K562 (cell line): ENCODE measurements around the gene APOO. TPM values are rescaled to one million over a fixed set of nuclear protein-coding genes. Genes with fewer than 3 reads are reported as not detected.

Experiments used
- ATAC-seq: fragments of 200-7000 bp; cut with Tn5 transposase; 3 replicates; pipeline ENCODE4 v1.9.1; 2020; ENCODE audit warnings: moderate library complexity
- BruUV-seq: library from RNA; stranded (reverse); fragments of 400-500 nt; replicated peaks from 2 replicates; lab custom pipeline; 2021; lab: Mats Ljungman, UMichigan
- CTCF ChIA-PET: fragments of 300-600 bp; formaldehyde crosslinking; extraction: SDS; loops from one replicate; lab custom pipeline; 2021; ENCODE audit warnings: low intra/inter-chr PET ratio; lab: Yijun Ruan, JAX
- POLR2A ChIA-PET: fragments of 300-600, 350-650 bp; sonication (Branson Sonifier 250); formaldehyde crosslinking; extraction: SDS; loops from one replicate; lab custom pipeline; 2021; ENCODE audit warnings: antibody characterized with exemption, inconsistent platforms; lab: Yijun Ruan, JAX
- DNase-seq, 4 experiments: peaks; one replicate each; pipeline versions ENCODE4 v3.0.0 to v3.0.0-alpha.2; 2011 to 2018; ENCODE audit warnings: low spot score in 3 of 4, mixed read lengths in 3 of 4; ENCODE audit errors: extremely low read depth in 1 of 4
- FAIRE-seq: peaks from 2 replicates; lab custom pipeline; 2011; peaks lifted over from hg19 to GRCh38; lab: Jason Lieb, UNC
- H2AFZ ChIP-seq: 2 replicates; pipeline ENCODE4 v1.6.0; 2011; ENCODE audit warnings: low read depth, low read length, control low read depth, inconsistent platforms
- H3K27ac ChIP-seq: fragments of 200-600 bp; 3 replicates; pipeline ENCODE4 v1.8.0; 2011; ENCODE audit warnings: low read depth, mild to moderate bottlenecking, control low read depth, inconsistent platforms, low read length, moderate library complexity, mixed read lengths; ENCODE audit errors: extremely low read depth
- H3K27me3 ChIP-seq, 2 experiments: fragments of 300-600 bp in 1 of 2; 2 replicates in 1 of 2; 3 replicates in 1 of 2; pipeline versions ENCODE4 v1.6.0 to v1.8.0; 2011; ENCODE audit warnings: inconsistent platforms in 2 of 2, low read length in 2 of 2, mild to moderate bottlenecking in 1 of 2, mixed read lengths in 1 of 2, moderate library complexity in 1 of 2; ENCODE audit not compliant: control insufficient read depth in 2 of 2, insufficient read depth in 2 of 2
- H3K36me3 ChIP-seq: fragments of 300-600 bp; 3 replicates; pipeline ENCODE4 v1.8.0; 2011; ENCODE audit warnings: mild to moderate bottlenecking, low read length, inconsistent platforms; ENCODE audit not compliant: control insufficient read depth, insufficient read depth
- H3K4me1 ChIP-seq, 2 experiments: fragments of 200-600 bp in 1 of 2; replicated peaks in 1 of 2; 2 replicates in 1 of 2; 3 replicates in 1 of 2; pipeline versions ENCODE4 v1.5.1 to v1.8.0; 2011; ENCODE audit warnings: inconsistent platforms in 2 of 2, low read length in 2 of 2, mild to moderate bottlenecking in 1 of 2, mixed read lengths in 1 of 2, moderate library complexity in 1 of 2; ENCODE audit not compliant: control insufficient read depth in 2 of 2, insufficient read depth in 2 of 2
- H3K4me2 ChIP-seq: 2 replicates; pipeline ENCODE4 v1.6.1; 2011; ENCODE audit warnings: low read length, control low read depth, inconsistent platforms, mixed read lengths; ENCODE audit not compliant: insufficient read depth
- H3K4me3 ChIP-seq: fragments of 200-600 bp; sonication (generic), shearing (Covaris generic); 2 replicates; pipeline ENCODE4 v1.5.1; 2016; ENCODE audit warnings: control low read depth, inconsistent platforms
- H3K79me2 ChIP-seq: fragments of 200-600 bp; 3 replicates; pipeline ENCODE4 v1.8.0; 2011; ENCODE audit warnings: low read length, inconsistent platforms; ENCODE audit not compliant: control insufficient read depth, insufficient read depth
- H3K9ac ChIP-seq, 2 experiments: 2 replicates each; pipeline versions ENCODE4 v1.6.0 to v1.6.1; 2011; ENCODE audit warnings: low read depth in 2 of 2, low read length in 2 of 2, control low read depth in 1 of 2, inconsistent platforms in 1 of 2, mild to moderate bottlenecking in 1 of 2, mixed read lengths in 1 of 2; ENCODE audit not compliant: insufficient read depth in 1 of 2
- H3K9me1 ChIP-seq: one replicate; pipeline ENCODE4 v1.6.0; 2011; ENCODE audit warnings: inconsistent platforms, mild to moderate bottlenecking, low read length, moderate library complexity; ENCODE audit not compliant: control insufficient read depth, insufficient read depth
- H3K9me3 ChIP-seq: replicated peaks from 2 replicates; pipeline ENCODE4 v1.5.1; 2011; ENCODE audit warnings: low read depth, low read length, inconsistent platforms; ENCODE audit not compliant: control insufficient read depth, insufficient read depth
- H4K20me1 ChIP-seq: replicated peaks from 2 replicates; pipeline ENCODE4 v1.6.1; 2011; ENCODE audit warnings: low read length, inconsistent platforms, mixed read lengths; ENCODE audit not compliant: control insufficient read depth, insufficient read depth
- ATF7 ChIP-seq: fragments of 450-650 bp; IDR thresholded peaks from 2 replicates; pipeline ENCODE4 v1.7.1; 2014; ENCODE audit warnings: mild to moderate bottlenecking, moderate library complexity
- BRCA1 ChIP-seq, 2 experiments: fragments of 450-650 bp in 1 of 2; sonication (generic) in 1 of 2; formaldehyde crosslinking in 1 of 2; IDR thresholded peaks; 2 replicates each; pipeline versions ENCODE4 v1.5.0 to v1.6.1; 2017 to 2020; ENCODE audit warnings: mild to moderate bottlenecking in 1 of 2, missing genetic modification reagents in 1 of 2
- BRD9 ChIP-seq: fragments of 450-650 bp; IDR thresholded peaks from 2 replicates; pipeline ENCODE4 v1.6.1; 2018; ENCODE audit warnings: low read depth; ENCODE audit not compliant: partially characterized antibody
- CHD4 ChIP-seq: fragments of 200-600 bp; sonication (generic); IDR thresholded peaks from 3 replicates; pipeline ENCODE4 v1.6.1; 2012; ENCODE audit warnings: low read depth, mild to moderate bottlenecking, mixed read lengths, low read length, inconsistent platforms; ENCODE audit not compliant: insufficient read depth, insufficient replicate concordance, poor library complexity, severe bottlenecking
- FOXM1 ChIP-seq, 2 experiments: fragments of 450-650 bp in 1 of 2; sonication (generic) in 1 of 2; formaldehyde crosslinking in 1 of 2; IDR thresholded peaks; 2 replicates each; pipeline versions ENCODE4 v1.6.1 to v1.9.0; 2017 to 2022; ENCODE audit warnings: low read depth in 2 of 2, mild to moderate bottlenecking in 2 of 2, missing genetic modification reagents in 1 of 2, moderate library complexity in 1 of 2
- NUFIP1 ChIP-seq: fragments of 450-650 bp; IDR thresholded peaks from 2 replicates; pipeline ENCODE4 v1.6.1; 2018; ENCODE audit not compliant: partially characterized antibody
- RAD51 ChIP-seq: fragments of 450-650 bp; IDR thresholded peaks from 2 replicates; pipeline ENCODE4 v1.7.1; 2016; ENCODE audit warnings: low read depth, mild to moderate bottlenecking, borderline replicate concordance
- TEAD1 ChIP-seq, 2 experiments: fragments of 450-650 bp in 1 of 2; sonication (generic) in 1 of 2; formaldehyde crosslinking; IDR thresholded peaks; 2 replicates each; pipeline versions ENCODE4 v1.4.0 to v1.8.0; 2020 to 2022; ENCODE audit warnings: mild to moderate bottlenecking in 2 of 2, missing genetic modification reagents in 1 of 2
- ZNF232 ChIP-seq: sonication (generic); formaldehyde crosslinking; IDR thresholded peaks from 2 replicates; pipeline ENCODE4 v1.8.0; 2022; ENCODE audit warnings: mild to moderate bottlenecking, missing genetic modification reagents
- ZNF384 ChIP-seq: IDR thresholded peaks from 2 replicates; pipeline ENCODE4 v1.6.1; 2012; ENCODE audit warnings: low read depth, low read length, improper control_type of control experiment
- WGBS: fragments of 100-300 bp; shearing (Covaris generic); methylation state at CpG from one replicate; pipeline ENCODE4 v1.1.6; 2016; ENCODE audit warnings: low coverage, mixed read lengths; ENCODE audit not compliant: insufficient coverage; ENCODE audit errors: missing lambda C conversion rate; 5-methylcytosine and 5-hydroxymethylcytosine counted together
- in situ Hi-C: fragments of 300-500 bp; cut with MboI; formaldehyde crosslinking; loops from 4 replicates; pipeline ENCODE4 v1.15.0; 2018; ENCODE audit warnings: inconsistent platforms, mixed read lengths
- intact Hi-C: fragments of 100-400 bp; cut with micrococcal nuclease; formaldehyde crosslinking; loops from 2 replicates; pipeline ENCODE4 v1.14.2; 2022
- polyA plus RNA-seq, 8 experiments: library from polyadenylated mRNA; depleted of rRNA in 4 of 8; stranded (reverse) in 5 of 8; unstranded in 3 of 8; fragments of >200 nt; fragmentation: Nextera tagmentation in 2 of 8; fragmentation: Illumina TruSeq in 1 of 8; extraction: Ambion mirVana in 2 of 8; extraction: Trizol in 1 of 8; gene quantifications; 2 replicates each; pipeline versions ENCODE4 v1.2.1 to v1.2.3, GENCODE V29; 2011 to 2014; ENCODE audit warnings: inconsistent platforms in 1 of 8, missing spikeins in 1 of 8
- total RNA-seq, 7 experiments: library from RNA; depleted of rRNA in 6 of 7; stranded (reverse); fragments of >200 nt in 6 of 7; fragmentation: Illumina TruSeq in 2 of 7; extraction: Trizol in 2 of 7; gene quantifications; 2 replicates each; pipeline versions ENCODE4 v1.2.1 to v1.2.3, GENCODE V29; 2011 to 2021; ENCODE audit warnings: low replicate concordance in 1 of 7

The APOO gene
- total and polyA plus RNA-seq, 9 of the 15 experiments (the other 6 are each of a cell fraction or from before 2014, with no cell fraction given) = 37.3 to 76.4 (median 60.8) TPM

DNA sequence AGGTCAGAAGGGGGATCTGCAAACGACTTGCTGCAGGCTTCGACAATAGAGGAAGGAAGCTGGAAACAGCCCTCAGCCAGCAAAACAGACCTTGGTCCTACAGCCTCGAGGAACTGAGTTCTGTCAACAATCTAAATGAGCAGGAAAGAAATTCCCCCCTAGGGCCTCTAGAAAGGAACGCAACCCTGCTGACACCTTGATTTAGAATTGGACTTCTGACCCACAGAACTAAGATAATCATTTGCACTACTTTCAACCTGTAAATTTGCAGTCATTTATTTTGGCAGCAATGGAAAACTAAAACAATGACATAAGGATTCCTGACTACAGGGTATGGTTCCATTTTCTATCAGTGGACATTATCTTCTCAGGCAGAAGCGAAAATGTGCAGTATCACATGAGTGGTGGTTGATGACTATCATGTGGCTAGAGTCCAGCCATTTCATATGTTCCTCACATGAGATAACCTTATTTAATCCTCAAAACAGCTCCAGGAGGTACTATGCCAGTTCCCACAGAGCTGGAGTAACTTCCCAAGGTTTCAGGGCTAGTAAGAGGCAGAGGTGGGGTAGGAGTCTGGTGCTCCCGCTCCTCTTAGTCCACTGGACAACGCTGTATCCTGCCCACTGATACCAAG is 63.1 kb downstream of the APOO start (continued):
- no peak for TF ChIP-seq ZNF384
- no peak for TF ChIP-seq CHD4
- TF ChIP-seq NUFIP1 = no peak
- peak in 1 of 2 experiments; percentile 84; a peak in 2 of 4 replicates for TF ChIP-seq TEAD1 (CRISPR knock-in tag; IDR thresholded peaks at IDR 0.05)
- no peak for TF ChIP-seq ZNF232 (CRISPR knock-in tag)
- TF ChIP-seq ATF7 = peak; percentile 78
- TF ChIP-seq FOXM1 (IDR thresholded peaks at IDR 0.05; ENCODE audit: low read depth) = peak; percentile 20; the same call in 1 of the 2 replicates
- no peak for TF ChIP-seq FOXM1 (CRISPR knock-in tag; IDR thresholded peaks at IDR 0.05; ENCODE audit: low read depth)
- peak; percentile 62 for TF ChIP-seq BRD9
- TF ChIP-seq RAD51 = no peak; the same call in 1 of the 2 replicates

DNA sequence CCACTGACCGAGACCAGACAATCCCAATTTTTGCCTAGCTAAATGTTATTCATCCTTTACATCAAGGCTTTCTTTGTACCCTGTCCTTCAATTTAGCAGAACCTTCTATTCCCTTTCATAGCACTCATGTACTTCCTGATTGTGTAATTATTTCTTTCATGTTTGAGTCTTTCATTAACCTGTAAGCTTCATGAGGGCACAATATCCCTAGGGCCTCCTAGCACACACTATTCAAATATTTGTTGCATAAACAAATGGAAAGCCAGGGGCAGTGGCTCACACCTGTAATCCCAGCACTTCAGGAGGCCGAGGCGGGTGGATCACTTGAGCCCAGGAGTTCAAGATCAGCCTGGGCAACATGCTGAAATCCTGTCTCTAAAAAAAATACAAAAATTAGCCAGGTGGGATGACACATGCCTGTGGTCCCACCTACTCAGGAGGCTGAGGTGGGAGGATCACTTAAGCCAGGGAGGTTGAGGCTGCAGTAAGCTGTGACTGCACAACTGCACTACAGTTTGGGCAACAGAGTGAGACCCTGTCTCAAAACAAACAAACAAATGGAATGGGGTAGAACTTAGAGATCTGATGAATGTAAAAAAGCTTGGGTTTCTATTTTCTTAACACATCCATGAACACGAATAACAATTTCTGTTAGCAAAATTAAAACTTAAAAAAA is 65.8 kb downstream of the APOO start:
- in situ Hi-C loops = no loop called here
- ATAC-seq = no peak
- Histone ChIP-seq H2AFZ (no peak overlapping the region), H4K20me1 (no peaks in the 10 kb centered on the region), H3K9me3 (no peaks in the 10 kb centered on the region), H3K27me3 (no peaks in the 10 kb centered on the region), H3K36me3 (no peaks in the 10 kb centered on the region), H3K9me1 (no peaks in the 10 kb centered on the region), H3K9ac (no peak overlapping the region), H3K79me2 (no peaks in the 10 kb centered on the region), H3K4me3 (no peak overlapping the region), H3K4me2 (no peak overlapping the region), H3K4me1 (peaks cover 8 to 18% of the 10 kb centered on the region in 2 experiments; a peak in 4 of 5 replicates), H3K27ac (no peak overlapping the region)
- ChIA-PET POLR2A (no interaction called here), CTCF (no interaction called here)
- BruUV-seq = no TSS peak
- intact Hi-C loops = loop anchor here (5.0 kb wide), 1 partner anchor 60 kb away; no protein-coding TSS in a partner anchor
- DNase-seq = no peak
- FAIRE-seq = no peak
- TF ChIP-seq BRCA1 (IDR thresholded peaks at IDR 0.05) (no peak), BRCA1 (CRISPR knock-in tag; IDR thresholded peaks at IDR 0.05) (no peak)
- WGBS = 96% methylated on average over 4 of the region's 4 CpGs
